HG03108 (cell line): ENCODE data around the gene JKAMP.

Source experiments
- ATAC-seq: cut with Tn5 transposase; IDR thresholded peaks from one replicate; pipeline ENCODE4 v1.9.1; 2021; ENCODE audit warnings: moderate library complexity; ENCODE audit not compliant: unreplicated experiment

JKAMP gene

GRCh38 chr14:59480166-59480565 is 4.2 kb upstream of the JKAMP start:
- no peak for ATAC-seq

- no peak for ATAC-seq
These were observed 2.9 kb upstream of the JKAMP start for GRCh38 chr14:59481407-59481806.

GRCh38 chr14:59481871-59482540 is 2.3 kb upstream of the JKAMP start:
- no peak for ATAC-seq

GRCh38 chr14:59482541-59483331 is 1.6 kb upstream of the JKAMP start:
- ATAC-seq = no peak

GRCh38 chr14:59483363-59483762 is 954 bp upstream of the JKAMP start:
- no peak for ATAC-seq

GRCh38 chr14:59484639-59485175 is 390 bp downstream of the JKAMP start:
- peak; percentile 41 for ATAC-seq

GRCh38 chr14:59490756-59491155 is 6.4 kb downstream of the JKAMP start:
- no peak for ATAC-seq

GRCh38 chr14:59492384-59492783 is 8.1 kb downstream of the JKAMP start:
- no peak for ATAC-seq

- ATAC-seq = no peak
These were observed 16.4 kb downstream of the JKAMP start for GRCh38 chr14:59500732-59501131.

GRCh38 chr14:59503256-59503655 is 18.9 kb downstream of the JKAMP start:
- ATAC-seq = no peak

- peak; percentile 76 for ATAC-seq
These were observed 22.9 kb downstream of the JKAMP start for GRCh38 chr14:59507063-59507751.

GRCh38 chr14:59507752-59508103 is 23.4 kb downstream of the JKAMP start:
- no peak for ATAC-seq

GRCh38 chr14:59509101-59509500 is 24.8 kb downstream of the JKAMP start:
- no peak for ATAC-seq

GRCh38 chr14:59510001-59510400 is 25.7 kb downstream of the JKAMP start:
- no peak for ATAC-seq

- no peak for ATAC-seq
These were observed 26.6 kb downstream of the JKAMP start for GRCh38 chr14:59510966-59511365.

GRCh38 chr14:59511916-59512575 is 27.7 kb downstream of the JKAMP start:
- no peak for ATAC-seq

GRCh38 chr14:59520224-59520623 is 35.9 kb downstream of the JKAMP start:
- no peak for ATAC-seq

- no peak for ATAC-seq
These were observed 44.9 kb downstream of the JKAMP start for GRCh38 chr14:59529189-59529588.

- no peak for ATAC-seq
These were observed 46.0 kb downstream of the JKAMP start for GRCh38 chr14:59530349-59530748.

GRCh38 chr14:59532419-59532818 is 48.1 kb downstream of the JKAMP start:
- ATAC-seq = no peak

GRCh38 chr14:59534361-59534987 is 50.2 kb downstream of the JKAMP start:
- no peak for ATAC-seq
